Mucosa of descending colon (tissue), 3 donors: ENCODE measurements around the gene CAPN7. TPM values are rescaled to one million over a fixed set of nuclear protein-coding genes. Genes with fewer than 3 reads are reported as not detected.
"Not testable (repeated sequence)": the region's sequence is repeated elsewhere in the genome, so short reads cannot be mapped to it uniquely, and the experiment has no call there.

Source experiments
- ATAC-seq: fragments of 200-7000 bp; cut with Tn5 transposase; one replicate; pipeline ENCODE4 v1.9.1; 2020; ENCODE audit warnings: mild to moderate bottlenecking, moderate library complexity
- DNase-seq, 3 donors: peaks; one replicate each; pipeline ENCODE4 v3.0.0-alpha.2; 2020
- H3K36me3 ChIP-seq: fragments of 200-600 bp; one replicate; pipeline ENCODE4 v1.8.0; 2021; ENCODE audit warnings: low read depth, mild to moderate bottlenecking
- H3K4me1 ChIP-seq: fragments of 200-600 bp; one replicate; pipeline ENCODE4 v1.8.0; 2021; ENCODE audit warnings: low read depth, mild to moderate bottlenecking
- H3K4me3 ChIP-seq: fragments of 200-600 bp; one replicate; pipeline ENCODE4 v1.8.0; 2021; ENCODE audit warnings: mild to moderate bottlenecking
- H3K9me3 ChIP-seq: fragments of 200-600 bp; one replicate; pipeline ENCODE4 v1.8.0; 2021; ENCODE audit warnings: mild to moderate bottlenecking
- CTCF ChIP-seq: fragments of 200-600 bp; IDR thresholded peaks from one replicate; pipeline ENCODE4 v1.8.0; 2022; ENCODE audit warnings: antibody characterized with exemption, mild to moderate bottlenecking
- intact Hi-C, 2 donors: fragments of 100-400 bp; cut with DNase I in 1 of 2; cut with micrococcal nuclease in 1 of 2; formaldehyde crosslinking; loops; one replicate each; pipeline versions ENCODE4 v1.11.0 to v1.11.1; 2022; cut with DNase I, micrococcal nuclease
- long read RNA-seq, 2 donors: library from polyadenylated mRNA; unstranded; transcript quantifications; one replicate each; pipeline ENCODE4 v2.0.0, GENCODE V29; 2019 to 2021
- total RNA-seq, 3 donors: library from RNA; stranded (reverse); fragmentation: NEBNext Ultra II Directional in 2 of 3; extraction: Animal tissue kit (Norgen Biotek cat#: 25700) in 2 of 3; gene quantifications; one replicate each; pipeline versions ENCODE4 v1.2.1 to v1.2.4, GENCODE V29; 2021 to 2023
- donor health status: DM: no; HTN: no; CAD: no; lungs with moderate emphysema.
- donor health status: DM: no; HTN: no; CAD: no.
- donor health status: DM: no; HTN: yes; CAD: no.

Gene CAPN7
- 10 to 100 TPM; 26.8 to 56.5 (median 44.9) TPM for total RNA-seq
- long read RNA-seq, donor 1, full-length matches to known transcripts: 20 of 53 reads
- long read RNA-seq, donor 1, partial matches to known transcripts: 6 of 53 reads
- long read RNA-seq, donor 1, other reads (novel, unspliced or antisense): 27 of 53 reads
- long read RNA-seq, donor 2, full-length matches to known transcripts: 4 of 6 reads
- long read RNA-seq, donor 2, partial matches to known transcripts: 2 of 6 reads
- long read RNA-seq, donor 2, other reads (novel, unspliced or antisense): 0 of 6 reads

- intact Hi-C loops: loop anchor here in 1 of 2 donors (10.0 kb wide), 1 partner anchor 101 kb away; no protein-coding TSS in a partner anchor
- peak; percentile 96 to 97 (median 97) for DNase-seq
- peak; percentile 28 for TF ChIP-seq CTCF
- Histone ChIP-seq H3K4me1 (peaks cover 19% of the 10 kb centered on the region), H3K36me3 (no peaks in the 10 kb centered on the region), H3K4me3 (peak within 1 kb of the TSS; percentile 92), H3K9me3 (no peaks in the 10 kb centered on the region)
- peak; percentile 97 for ATAC-seq
Observed at GRCh38 chr3:15205934-15206661, at the start of gene CAPN7. TSS of gene CAPN7 (plus strand) at chr3:15206246. CDS start at chr3:15206496, 250 bp downstream.

GRCh38 chr3:15157441-15157840 lies 48.6 kb upstream of the CAPN7 start:
- intact Hi-C loops: no loop called here

GRCh38 chr3:15159501-15160136 lies 46.4 kb upstream of the CAPN7 start:
- Histone ChIP-seq H3K9me3 (peaks cover 3% of the 10 kb centered on the region), H3K36me3 (no peaks in the 10 kb centered on the region), H3K4me1 (no peaks in the 10 kb centered on the region), H3K4me3 (no peak overlapping the region)
- no peak for TF ChIP-seq CTCF
- ATAC-seq: peak; percentile 47
- intact Hi-C loops: no loop called here
- DNase-seq: no peak

More at GRCh38 chr3:15157441-15157840, 48.6 kb upstream of the CAPN7 start:
- TF ChIP-seq CTCF: no peak
- H3K9me3 ChIP-seq: no peaks in the 10 kb centered on the region
- no peaks in the 10 kb centered on the region for H3K36me3 ChIP-seq
- no peak overlapping the region for H3K4me3 ChIP-seq
- DNase-seq: no peak
- no peak for ATAC-seq
- H3K4me1 ChIP-seq: no peaks in the 10 kb centered on the region

GRCh38 chr3:15160662-15161061 lies 45.4 kb upstream of the CAPN7 start:
- DNase-seq (no peak), ATAC-seq (no peak)
- no peak for TF ChIP-seq CTCF
- Histone ChIP-seq H3K4me1 (no peaks in the 10 kb centered on the region), H3K9me3 (peaks cover 3% of the 10 kb centered on the region), H3K36me3 (no peaks in the 10 kb centered on the region), H3K4me3 (no peak overlapping the region)
- intact Hi-C loops: no loop called here

GRCh38 chr3:15161133-15161532 lies 44.9 kb upstream of the CAPN7 start:
- no peak for TF ChIP-seq CTCF
- intact Hi-C loops: no loop called here
- H3K36me3 ChIP-seq: no peaks in the 10 kb centered on the region
- peaks cover 3% of the 10 kb centered on the region for H3K9me3 ChIP-seq
- ATAC-seq (no peak), DNase-seq (no peak)
- H3K4me3 ChIP-seq: no peak overlapping the region
- H3K4me1 ChIP-seq: no peaks in the 10 kb centered on the region

- H3K36me3 ChIP-seq, H3K4me1 ChIP-seq, intact Hi-C loops, H3K9me3 ChIP-seq, H3K4me3 ChIP-seq, ATAC-seq, DNase-seq: not testable (repeated sequence)
Observed at GRCh38 chr3:15163656-15164055, 42.4 kb upstream of the CAPN7 start.
